Measurements from ENCODE around the gene UGT8.
"Not testable (repeated sequence)": the region's sequence is repeated elsewhere in the genome, so short reads cannot be mapped to it uniquely, and the experiment has no call there.

Gene UGT8

DNA sequence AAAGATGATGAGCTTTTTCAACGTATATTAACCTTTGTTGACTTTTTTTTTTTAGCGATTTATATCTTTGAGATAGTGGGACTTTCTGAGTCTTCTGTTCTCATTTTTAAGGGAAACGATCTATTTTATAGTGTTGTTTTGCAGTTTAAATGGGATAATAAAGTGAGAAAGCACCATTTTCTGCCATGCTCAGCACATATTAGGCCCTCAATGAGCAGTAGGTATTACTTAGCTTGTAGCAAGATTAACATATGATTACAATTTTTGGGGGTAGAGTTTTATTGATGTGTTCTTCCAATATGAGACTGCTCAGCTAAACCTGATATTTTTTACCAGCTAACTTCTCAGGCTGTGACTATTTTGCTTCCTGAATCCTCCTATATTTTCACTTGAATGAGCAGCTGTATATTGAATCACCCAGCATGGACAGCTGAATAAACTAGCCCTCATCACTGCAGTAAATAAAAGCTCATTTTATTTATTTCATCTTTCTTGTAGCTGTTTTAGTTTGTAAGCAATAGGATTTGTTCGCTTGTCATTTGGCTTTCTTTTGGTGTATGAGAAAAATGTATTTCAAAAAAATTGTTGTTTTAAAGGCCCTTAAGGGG is 43.7 kb downstream of the UGT8 start:
- no peak overlapping the region for H3K27ac Mint-ChIP-seq
- no peak overlapping the region for H3K4me3 Mint-ChIP-seq
- intact Hi-C loops (cut with micrococcal nuclease), result no loop called here
- no peaks in the 10 kb centered on the region for H3K9me3 Mint-ChIP-seq
- H3K36me3 Mint-ChIP-seq (ENCODE audit: low read depth), result no peaks in the 10 kb centered on the region
- no peaks in the 10 kb centered on the region for H3K4me1 Mint-ChIP-seq (ENCODE audit: low read depth)
- H3K27me3 Mint-ChIP-seq, result no peaks in the 10 kb centered on the region

DNA sequence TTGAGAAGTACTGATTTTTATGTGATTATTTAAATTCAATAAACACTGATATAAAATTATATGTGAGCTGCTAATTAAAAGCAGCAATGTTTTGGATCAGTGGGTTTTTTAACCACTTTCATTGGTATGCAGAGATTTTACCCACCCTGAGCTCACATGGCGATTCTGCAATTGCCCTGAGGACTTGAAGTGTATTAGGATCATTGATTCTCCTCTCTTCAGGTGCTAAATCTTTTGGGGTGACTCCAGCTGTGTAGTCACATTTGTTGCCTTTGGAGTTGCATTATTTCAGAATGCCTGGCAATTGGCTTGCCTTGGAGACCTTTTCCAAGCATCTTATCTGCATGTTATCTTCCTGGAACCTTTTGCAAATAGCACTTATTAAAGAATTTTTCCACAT is 51.3 kb downstream of the UGT8 start:
- no peaks in the 10 kb centered on the region for H3K36me3 Mint-ChIP-seq (ENCODE audit: low read depth)
- no peaks in the 10 kb centered on the region for H3K27me3 Mint-ChIP-seq
- H3K27ac Mint-ChIP-seq, result no peak overlapping the region
- intact Hi-C loops (cut with micrococcal nuclease), result no loop called here
- H3K4me1 Mint-ChIP-seq (ENCODE audit: low read depth), result no peaks in the 10 kb centered on the region
- H3K9me3 Mint-ChIP-seq, result no peaks in the 10 kb centered on the region
- H3K4me3 Mint-ChIP-seq, result no peak overlapping the region

DNA sequence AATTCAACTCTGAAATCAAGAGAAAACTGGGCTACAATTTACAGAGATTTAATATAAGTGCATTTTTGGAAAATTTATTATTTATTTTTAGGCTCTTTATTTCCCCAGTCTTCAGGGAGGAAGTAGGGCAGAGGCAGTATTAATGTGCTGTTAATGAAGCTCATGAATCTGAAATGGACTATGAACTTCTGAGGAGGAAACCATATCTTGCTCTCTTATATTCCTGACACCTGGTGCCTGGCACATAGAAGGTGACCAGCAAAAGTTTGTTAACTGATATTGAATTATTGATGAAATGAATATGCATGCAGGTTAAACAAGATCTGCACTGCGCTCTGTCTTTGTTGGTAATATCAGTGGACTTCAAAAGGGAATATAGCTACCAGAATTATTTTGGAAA is 55.1 kb downstream of the UGT8 start:
- no peak overlapping the region for H3K4me3 Mint-ChIP-seq
- no peaks in the 10 kb centered on the region for H3K4me1 Mint-ChIP-seq (ENCODE audit: low read depth)
- intact Hi-C loops (cut with micrococcal nuclease), result no loop called here
- no peak overlapping the region for H3K27ac Mint-ChIP-seq
- H3K9me3 Mint-ChIP-seq, result no peaks in the 10 kb centered on the region
- no peaks in the 10 kb centered on the region for H3K27me3 Mint-ChIP-seq
- H3K36me3 Mint-ChIP-seq (ENCODE audit: low read depth), result no peaks in the 10 kb centered on the region

DNA sequence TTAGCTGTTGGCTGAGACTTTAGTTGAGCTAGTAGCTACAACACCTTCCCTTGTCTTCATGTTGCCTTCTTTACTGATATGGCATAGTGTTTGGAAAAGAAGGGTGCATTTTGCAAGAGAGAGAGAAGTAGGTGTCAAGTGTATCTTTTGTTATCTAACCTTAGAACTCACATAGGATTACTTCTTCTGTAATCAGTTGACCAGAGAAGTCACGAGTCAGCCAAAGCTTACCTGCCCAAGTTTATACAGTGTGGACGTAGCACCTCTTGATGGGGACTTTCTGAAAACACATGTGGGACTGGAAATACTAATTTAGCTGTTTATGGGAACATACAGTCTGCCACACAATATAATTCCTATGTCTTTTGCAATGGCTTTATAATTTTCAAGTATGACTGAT is 56.0 kb downstream of the UGT8 start:
- intact Hi-C loops (cut with micrococcal nuclease), result no loop called here
- Mint-ChIP-seq H3K4me1 (ENCODE audit: low read depth) (no peaks in the 10 kb centered on the region), H3K36me3 (ENCODE audit: low read depth) (no peaks in the 10 kb centered on the region), H3K27me3 (no peaks in the 10 kb centered on the region), H3K27ac (no peak overlapping the region), H3K4me3 (no peak overlapping the region), H3K9me3 (no peaks in the 10 kb centered on the region)

DNA sequence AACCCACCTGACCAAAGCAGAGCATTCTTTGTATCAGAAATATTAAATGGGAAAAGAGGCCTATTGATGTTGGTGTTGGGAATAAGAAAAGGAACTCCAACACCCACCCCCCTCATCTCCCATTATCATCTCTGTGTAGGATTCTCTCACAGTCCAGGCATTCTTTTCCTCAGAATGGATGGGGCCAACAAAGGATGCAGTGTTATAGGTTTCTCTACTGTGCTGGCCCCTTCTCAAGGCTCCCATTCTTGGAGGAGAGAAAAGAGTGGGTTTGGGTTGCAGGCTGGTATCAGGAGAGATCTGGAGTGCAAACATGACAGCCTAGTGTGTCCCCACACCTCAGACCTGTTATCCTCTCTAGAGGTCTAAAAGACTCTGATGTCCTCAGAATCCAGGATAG is 59.6 kb downstream of the UGT8 start:
- no peak overlapping the region for H3K27ac Mint-ChIP-seq
- intact Hi-C loops (cut with micrococcal nuclease), result no loop called here
- no peaks in the 10 kb centered on the region for H3K27me3 Mint-ChIP-seq
- no peaks in the 10 kb centered on the region for H3K4me1 Mint-ChIP-seq (ENCODE audit: low read depth)
- no peaks in the 10 kb centered on the region for H3K9me3 Mint-ChIP-seq
- H3K36me3 Mint-ChIP-seq (ENCODE audit: low read depth), result no peaks in the 10 kb centered on the region
- no peak overlapping the region for H3K4me3 Mint-ChIP-seq

DNA sequence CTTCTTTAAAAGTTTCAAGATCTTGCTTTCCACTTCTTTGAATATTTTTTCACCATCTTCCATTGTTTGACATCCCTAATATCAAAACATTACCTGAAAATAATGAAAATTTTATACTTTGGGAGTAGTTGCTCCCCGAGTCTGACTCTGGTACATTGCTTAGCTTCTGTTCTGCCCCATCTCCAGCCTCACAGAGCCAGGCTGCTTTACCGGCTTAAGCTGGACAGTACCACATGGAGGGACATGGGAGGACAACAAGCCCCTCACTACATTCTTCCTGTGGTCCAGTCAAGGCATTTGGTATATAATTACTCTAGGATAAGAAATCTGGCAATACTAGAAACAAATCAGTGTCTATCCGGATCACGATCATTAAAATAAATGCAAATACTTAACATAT is 60.2 kb downstream of the UGT8 start:
- H3K4me3 Mint-ChIP-seq, result no peak overlapping the region
- intact Hi-C loops (cut with micrococcal nuclease), result no loop called here
- no peaks in the 10 kb centered on the region for H3K27me3 Mint-ChIP-seq
- no peak overlapping the region for H3K27ac Mint-ChIP-seq
- no peaks in the 10 kb centered on the region for H3K4me1 Mint-ChIP-seq (ENCODE audit: low read depth)
- no peaks in the 10 kb centered on the region for H3K36me3 Mint-ChIP-seq (ENCODE audit: low read depth)
- no peaks in the 10 kb centered on the region for H3K9me3 Mint-ChIP-seq

DNA sequence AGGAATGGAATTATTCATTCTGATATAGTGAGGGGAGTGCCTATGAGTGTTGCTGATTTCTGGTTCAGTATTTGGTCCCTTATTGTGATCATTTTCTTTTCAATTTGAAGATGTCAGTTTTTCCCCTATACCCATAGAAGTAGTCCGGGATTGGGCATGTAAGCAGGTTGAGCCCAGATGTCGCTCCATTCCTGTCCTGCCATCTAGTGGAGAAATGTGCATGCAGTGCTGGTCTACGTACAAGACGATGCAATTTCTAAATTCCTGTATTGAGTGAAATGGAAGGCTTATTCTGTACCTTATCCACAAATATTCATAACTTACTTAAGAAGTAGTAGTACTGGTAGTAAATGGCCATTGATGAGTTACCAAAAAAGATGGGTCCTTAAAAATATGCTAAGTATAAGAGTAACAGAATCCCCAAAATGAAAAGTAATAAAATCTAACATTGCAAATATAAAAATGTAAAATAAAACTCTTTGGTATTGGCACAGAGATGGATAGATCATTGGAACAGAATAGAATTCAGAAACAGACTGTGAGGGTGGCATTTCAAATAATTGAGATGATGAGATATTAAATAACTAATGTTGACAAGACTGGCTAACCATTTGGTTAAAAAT is 60.9 kb downstream of the UGT8 start:
- Mint-ChIP-seq H3K4me3 (no peak overlapping the region), H3K9me3 (no peaks in the 10 kb centered on the region), H3K27ac (no peak overlapping the region), H3K27me3 (no peaks in the 10 kb centered on the region), H3K36me3 (ENCODE audit: low read depth) (no peaks in the 10 kb centered on the region), H3K4me1 (ENCODE audit: low read depth) (no peaks in the 10 kb centered on the region)
- intact Hi-C loops (cut with micrococcal nuclease), result no loop called here

DNA sequence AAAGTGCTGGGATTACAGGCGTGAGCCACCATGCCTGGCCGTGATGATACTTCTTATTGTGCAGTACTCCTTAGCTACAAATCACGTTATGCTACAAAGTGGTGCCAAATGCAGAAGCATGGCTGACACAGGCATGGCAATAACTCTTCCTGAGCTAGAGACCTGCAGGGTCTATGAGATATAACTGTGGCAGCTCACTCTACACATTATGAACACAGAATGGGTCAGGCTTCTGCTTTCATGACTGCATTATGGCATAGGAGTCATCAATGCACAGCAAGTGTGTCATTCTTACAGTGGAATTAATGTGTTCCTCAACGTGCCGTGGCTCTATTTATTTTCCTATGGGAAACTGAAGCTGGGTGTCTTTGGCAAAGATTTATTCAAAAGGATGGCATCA is 64.5 kb downstream of the UGT8 start:
- H3K4me1 Mint-ChIP-seq (ENCODE audit: low read depth), result no peaks in the 10 kb centered on the region
- H3K4me3 Mint-ChIP-seq, result no peak overlapping the region
- no peak overlapping the region for H3K27ac Mint-ChIP-seq
- intact Hi-C loops (cut with micrococcal nuclease), result no loop called here
- no peaks in the 10 kb centered on the region for H3K27me3 Mint-ChIP-seq
- H3K36me3 Mint-ChIP-seq (ENCODE audit: low read depth), result no peaks in the 10 kb centered on the region
- no peaks in the 10 kb centered on the region for H3K9me3 Mint-ChIP-seq

DNA sequence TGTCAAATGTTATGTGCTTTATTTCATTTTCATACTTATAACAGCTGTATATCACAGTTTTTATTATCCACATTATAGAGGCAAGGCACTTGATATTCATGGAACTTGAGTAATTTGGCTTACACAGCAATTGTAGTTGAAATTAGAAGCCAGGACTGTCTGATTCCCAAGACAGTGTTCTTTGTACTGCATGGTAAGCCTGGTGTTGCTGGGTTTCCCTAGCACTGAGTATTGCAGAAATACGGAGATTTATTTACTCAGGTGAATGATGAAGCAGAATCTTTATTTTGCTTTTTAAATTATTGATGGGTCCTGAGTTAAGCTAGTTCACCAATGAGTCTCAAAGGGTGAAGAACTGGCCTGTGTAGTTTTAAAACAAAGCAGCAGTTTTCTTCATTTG is 70.0 kb downstream of the UGT8 start:
- Mint-ChIP-seq H3K4me3 (no peak overlapping the region), H3K9me3 (no peaks in the 10 kb centered on the region), H3K27ac (no peak overlapping the region), H3K27me3 (no peaks in the 10 kb centered on the region), H3K36me3 (ENCODE audit: low read depth) (no peaks in the 10 kb centered on the region), H3K4me1 (ENCODE audit: low read depth) (no peaks in the 10 kb centered on the region)
- intact Hi-C loops (cut with micrococcal nuclease), result no loop called here

DNA sequence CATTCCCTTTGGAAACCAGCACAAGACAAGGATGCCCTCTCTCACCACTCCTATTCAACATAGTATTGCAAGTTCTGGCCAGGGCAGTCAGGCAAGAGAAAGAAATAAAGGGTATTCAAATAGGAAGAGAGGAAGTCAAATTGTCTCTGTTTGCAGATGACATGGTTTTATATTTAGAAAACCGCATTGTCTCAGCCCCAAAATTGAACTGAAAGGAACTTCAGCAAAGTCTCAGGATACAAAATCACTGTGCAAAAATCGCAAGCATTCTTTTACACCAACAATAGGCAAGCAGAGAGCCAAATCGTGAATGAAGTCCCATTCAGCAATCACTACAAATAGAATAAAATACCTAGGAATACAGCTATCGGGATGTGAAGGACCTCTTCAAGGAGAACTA is 72.1 kb downstream of the UGT8 start:
- intact Hi-C loops (cut with micrococcal nuclease); H3K36me3 Mint-ChIP-seq (ENCODE audit: low read depth); H3K27ac Mint-ChIP-seq; H3K27me3 Mint-ChIP-seq; H3K4me3 Mint-ChIP-seq; H3K9me3 Mint-ChIP-seq; H3K4me1 Mint-ChIP-seq (ENCODE audit: low read depth): not testable (repeated sequence)

DNA sequence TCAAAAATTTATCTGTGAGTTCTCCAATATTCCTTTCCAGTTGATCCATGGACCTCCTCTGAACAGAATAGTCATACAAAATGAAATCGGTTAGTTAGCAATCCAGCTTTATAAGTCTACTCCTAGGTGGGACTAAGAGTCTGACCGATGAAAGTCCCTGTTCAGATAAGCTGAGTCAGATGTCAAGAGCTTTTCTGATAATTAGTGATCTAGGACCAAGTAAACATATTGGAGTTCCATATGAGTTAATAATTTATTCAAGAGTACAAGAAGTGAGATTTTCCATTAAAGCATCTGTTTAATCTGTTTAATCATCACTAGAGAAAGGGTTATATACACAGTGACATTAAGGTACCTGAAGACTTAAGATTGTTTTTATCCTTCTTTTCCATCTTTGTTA is 74.7 kb downstream of the UGT8 start:
- intact Hi-C loops (cut with micrococcal nuclease), result no loop called here
- Mint-ChIP-seq H3K27me3 (no peaks in the 10 kb centered on the region), H3K9me3 (no peaks in the 10 kb centered on the region)

DNA sequence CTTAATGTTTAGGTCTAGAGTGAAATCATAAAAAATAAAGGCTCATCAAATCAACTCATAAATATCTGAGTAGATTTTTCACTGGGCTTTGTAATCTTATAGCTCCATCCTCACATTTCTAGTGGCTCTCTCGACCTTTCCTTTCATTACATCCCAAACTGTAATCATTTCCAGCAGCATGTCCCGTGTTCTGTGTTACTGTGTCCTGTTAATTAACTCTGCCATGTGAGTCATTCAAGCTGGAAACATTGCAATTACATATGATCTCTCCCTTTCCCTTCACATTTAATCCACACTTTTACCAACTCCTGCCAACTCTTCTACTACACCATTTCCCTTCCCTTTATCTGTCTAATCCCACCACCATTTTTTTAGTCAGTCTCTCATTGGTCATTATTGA is 75.5 kb downstream of the UGT8 start:
- H3K27me3 Mint-ChIP-seq, result no peaks in the 10 kb centered on the region
- no peaks in the 10 kb centered on the region for H3K9me3 Mint-ChIP-seq
- no peak overlapping the region for H3K4me3 Mint-ChIP-seq
- no peaks in the 10 kb centered on the region for H3K4me1 Mint-ChIP-seq (ENCODE audit: low read depth)
- H3K36me3 Mint-ChIP-seq (ENCODE audit: low read depth), result no peaks in the 10 kb centered on the region
- no peak overlapping the region for H3K27ac Mint-ChIP-seq
- intact Hi-C loops (cut with micrococcal nuclease), result no loop called here

More for the DNA sequence above, 74.7 kb downstream of the UGT8 start:
- Mint-ChIP-seq H3K4me3 (no peak overlapping the region), H3K36me3 (ENCODE audit: low read depth) (no peaks in the 10 kb centered on the region), H3K4me1 (ENCODE audit: low read depth) (no peaks in the 10 kb centered on the region), H3K27ac (no peak overlapping the region)

DNA sequence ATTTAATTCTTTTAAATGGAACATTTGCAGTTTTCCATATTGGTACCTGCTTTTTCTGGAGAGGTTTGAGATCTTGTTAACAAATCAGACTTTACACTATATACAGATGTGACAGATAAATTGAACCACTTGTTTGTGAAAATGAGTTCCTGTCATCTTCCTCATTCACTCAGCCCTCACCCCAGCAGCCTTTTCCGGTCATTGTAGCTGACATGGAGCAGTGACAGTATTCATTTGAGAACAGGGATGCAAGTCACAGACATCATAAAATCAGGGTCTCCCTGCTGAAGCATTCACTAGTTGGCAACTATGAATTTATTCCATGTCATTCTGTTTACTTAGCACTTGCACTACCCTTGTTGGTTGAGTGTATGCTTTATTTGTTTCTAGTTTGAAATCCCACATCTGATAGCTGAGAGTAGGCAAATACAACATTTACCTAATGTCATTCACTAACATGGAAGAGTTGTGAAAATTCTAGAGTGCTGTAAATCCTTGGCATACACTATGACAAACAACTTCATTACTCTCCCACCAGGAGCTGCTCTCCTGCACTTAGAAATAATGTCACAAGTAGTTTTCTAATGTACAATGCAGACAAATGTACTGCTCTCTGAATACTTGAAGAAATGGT is 78.9 kb downstream of the UGT8 start:
- no peaks in the 10 kb centered on the region for H3K27me3 Mint-ChIP-seq
- no peak overlapping the region for H3K4me3 Mint-ChIP-seq
- H3K9me3 Mint-ChIP-seq, result no peaks in the 10 kb centered on the region
- no peaks in the 10 kb centered on the region for H3K36me3 Mint-ChIP-seq (ENCODE audit: low read depth)
- H3K27ac Mint-ChIP-seq, result no peak overlapping the region
- intact Hi-C loops (cut with micrococcal nuclease), result no loop called here
- H3K4me1 Mint-ChIP-seq (ENCODE audit: low read depth), result no peaks in the 10 kb centered on the region

DNA sequence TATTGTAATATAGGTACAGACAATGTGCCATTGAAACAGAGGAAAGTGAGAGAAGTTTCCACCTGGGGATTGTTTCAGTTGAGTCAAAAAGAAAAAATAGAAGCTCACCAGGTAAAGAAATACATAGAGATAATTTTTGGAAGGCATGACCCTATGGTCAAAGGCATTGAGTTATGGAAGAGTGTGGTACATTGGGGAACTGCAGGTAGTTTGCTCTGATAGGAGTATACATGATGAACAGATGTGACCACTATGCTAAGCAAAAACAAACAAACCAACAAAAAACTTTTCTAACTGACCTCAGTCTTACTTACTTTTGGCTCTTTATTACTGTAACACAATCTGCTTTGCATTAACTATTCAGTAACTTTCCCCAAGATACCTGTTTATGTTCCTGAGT is 85.9 kb downstream of the UGT8 start:
- intact Hi-C loops (cut with micrococcal nuclease), result no loop called here

DNA sequence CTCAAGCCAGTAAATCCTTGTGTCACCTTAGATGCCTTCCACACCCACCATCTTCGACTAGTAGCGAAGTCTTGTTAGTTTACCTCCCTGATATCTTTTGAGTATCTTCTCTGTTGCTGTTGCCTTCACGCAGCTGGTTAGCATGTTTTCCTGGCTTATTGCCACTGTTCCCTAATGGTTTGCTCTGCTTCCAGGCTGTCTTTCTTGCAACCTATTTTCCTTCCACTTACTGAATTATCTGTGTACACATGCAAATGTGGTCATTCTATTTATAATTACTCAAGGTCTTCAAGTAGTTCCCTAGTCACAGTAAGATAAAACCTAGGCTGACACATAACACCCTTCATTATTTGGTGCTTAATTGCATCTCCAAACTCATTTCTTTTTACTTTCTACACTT is 89.5 kb downstream of the UGT8 start:
- Mint-ChIP-seq H3K36me3 (ENCODE audit: low read depth) (no peaks in the 10 kb centered on the region), H3K9me3 (no peaks in the 10 kb centered on the region), H3K27me3 (no peaks in the 10 kb centered on the region), H3K4me1 (ENCODE audit: low read depth) (no peaks in the 10 kb centered on the region), H3K4me3 (no peak overlapping the region), H3K27ac (no peak overlapping the region)
- intact Hi-C loops (cut with micrococcal nuclease), result no loop called here

More for the DNA sequence above, 85.9 kb downstream of the UGT8 start:
- H3K36me3 Mint-ChIP-seq (ENCODE audit: low read depth), result no peaks in the 10 kb centered on the region
- H3K9me3 Mint-ChIP-seq, result no peaks in the 10 kb centered on the region
- H3K27me3 Mint-ChIP-seq, result no peaks in the 10 kb centered on the region
- no peak overlapping the region for H3K27ac Mint-ChIP-seq
- no peak overlapping the region for H3K4me3 Mint-ChIP-seq
- H3K4me1 Mint-ChIP-seq (ENCODE audit: low read depth), result no peaks in the 10 kb centered on the region
